Vagina (tissue), 2 donors: ENCODE results near the gene AMACR.

ENCODE experiments used
- POLR2A ChIP-seq, 2 donors: fragments of 450-650 bp; IDR thresholded peaks; one replicate each; pipeline ENCODE4 v1.6.1; 2017; ENCODE audit warnings: antibody characterized with exemption in 2 of 2, mild to moderate bottlenecking in 2 of 2, moderate library complexity in 2 of 2
- POLR2AphosphoS5 ChIP-seq, 2 donors: sonication (generic); formaldehyde crosslinking; IDR thresholded peaks; one replicate each; pipeline ENCODE4 v1.9.0; 2017; ENCODE audit warnings: antibody characterized with exemption in 2 of 2, mild to moderate bottlenecking in 2 of 2, low read depth in 1 of 2; ENCODE audit not compliant: insufficient read depth in 1 of 2
- TF ChIP-seq, protein P1 (sequence below), 3 experiments: fragments of 450-650 bp in 2 of 3; fragments of 200-600 bp in 1 of 3; sonication (generic) in 1 of 3; IDR thresholded peaks; one replicate each; pipeline ENCODE4 v1.5.1; 2017 to 2019; ENCODE audit warnings: antibody characterized with exemption in 3 of 3, mild to moderate bottlenecking in 2 of 3, moderate library complexity in 2 of 3

DNA sequence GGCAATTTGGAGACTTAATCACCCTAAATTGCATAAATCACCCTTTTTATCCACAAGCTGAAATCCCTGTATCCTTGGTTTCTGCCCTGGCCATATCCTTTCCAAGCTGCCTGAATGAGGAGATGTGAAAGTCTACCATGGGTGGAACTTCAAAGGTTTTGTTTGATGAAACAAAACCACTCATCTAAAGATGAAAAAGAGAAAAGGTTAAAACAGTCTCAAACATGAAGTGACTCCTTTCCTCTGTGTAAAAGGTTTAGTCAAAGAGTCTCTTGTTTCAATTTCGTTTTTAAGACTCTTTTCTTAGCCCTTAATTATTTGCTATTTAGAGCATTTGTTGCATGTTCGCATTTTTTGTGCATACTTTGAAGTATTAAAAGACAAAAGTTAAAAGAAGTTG is 34.6 kb downstream of the AMACR start:
- TF ChIP-seq, protein P1, sequence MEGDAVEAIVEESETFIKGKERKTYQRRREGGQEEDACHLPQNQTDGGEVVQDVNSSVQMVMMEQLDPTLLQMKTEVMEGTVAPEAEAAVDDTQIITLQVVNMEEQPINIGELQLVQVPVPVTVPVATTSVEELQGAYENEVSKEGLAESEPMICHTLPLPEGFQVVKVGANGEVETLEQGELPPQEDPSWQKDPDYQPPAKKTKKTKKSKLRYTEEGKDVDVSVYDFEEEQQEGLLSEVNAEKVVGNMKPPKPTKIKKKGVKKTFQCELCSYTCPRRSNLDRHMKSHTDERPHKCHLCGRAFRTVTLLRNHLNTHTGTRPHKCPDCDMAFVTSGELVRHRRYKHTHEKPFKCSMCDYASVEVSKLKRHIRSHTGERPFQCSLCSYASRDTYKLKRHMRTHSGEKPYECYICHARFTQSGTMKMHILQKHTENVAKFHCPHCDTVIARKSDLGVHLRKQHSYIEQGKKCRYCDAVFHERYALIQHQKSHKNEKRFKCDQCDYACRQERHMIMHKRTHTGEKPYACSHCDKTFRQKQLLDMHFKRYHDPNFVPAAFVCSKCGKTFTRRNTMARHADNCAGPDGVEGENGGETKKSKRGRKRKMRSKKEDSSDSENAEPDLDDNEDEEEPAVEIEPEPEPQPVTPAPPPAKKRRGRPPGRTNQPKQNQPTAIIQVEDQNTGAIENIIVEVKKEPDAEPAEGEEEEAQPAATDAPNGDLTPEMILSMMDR (IDR thresholded peaks at IDR 0.05) = no peak
- no peak for TF ChIP-seq POLR2A (IDR thresholded peaks at IDR 0.05)
- TF ChIP-seq POLR2AphosphoS5 (IDR thresholded peaks at IDR 0.05; ENCODE audit: insufficient read depth in 1 of 2, low read depth in 1 of 2) = no peak
